ENCODE measurements around the gene PCSK2. TPM values are rescaled to one million over a fixed set of nuclear protein-coding genes. Genes with fewer than 3 reads are reported as not detected.

Gene PCSK2
- polyA plus RNA-seq, 1 donor from 2014 or later, result 27.9 TPM

GRCh38 chr20:17525132-17525531, 298.3 kb downstream of the PCSK2 start:
- no peaks in the 10 kb centered on the region for H3K9me3 ChIP-seq (ENCODE audit: low read length)

GRCh38 chr20:17525650-17526049, 298.8 kb downstream of the PCSK2 start:
- H3K9me3 ChIP-seq (ENCODE audit: low read length), result no peaks in the 10 kb centered on the region
- no peaks in the 10 kb centered on the region for H3K36me3 ChIP-seq (ENCODE audit: insufficient read depth, low read length)
- H3K9ac ChIP-seq (ENCODE audit: low read length), result no peak overlapping the region
- H3K4me2 ChIP-seq (ENCODE audit: low read length), result no peak overlapping the region
- H3K9me2 ChIP-seq (ENCODE audit: insufficient read depth, low read length), result no peaks in the 10 kb centered on the region
- no peak overlapping the region for H3K4me3 ChIP-seq (ENCODE audit: low read length)
- no peak overlapping the region for H2AFZ ChIP-seq (ENCODE audit: low read depth, low read length)
- H3K27ac ChIP-seq (ENCODE audit: low read length), result no peak overlapping the region
- H4K20me1 ChIP-seq (ENCODE audit: insufficient read depth), result no peaks in the 10 kb centered on the region
- H3F3A ChIP-seq (ENCODE audit: insufficient read depth, low read length, poor library complexity, severe bottlenecking), result no peaks in the 10 kb centered on the region
- peaks cover 18% of the 10 kb centered on the region for H3K27me3 ChIP-seq (ENCODE audit: insufficient read depth, low read depth, low read length)
- no peaks in the 10 kb centered on the region for H3K79me2 ChIP-seq (replicated peaks; ENCODE audit: insufficient read depth, low read length)
- TF ChIP-seq RAD21 (conservative IDR thresholded peaks at IDR 0.05) (no peak), EP300 (conservative IDR thresholded peaks at IDR 0.05; ENCODE audit: poor library complexity, severe bottlenecking) (no peak), POLR2AphosphoS5 (IDR thresholded peaks at IDR 0.05) (no peak), EZH2 (IDR thresholded peaks at IDR 0.05; ENCODE audit: borderline replicate concordance, insufficient read depth, low read length, poor library complexity, severe bottlenecking) (no peak), SMC3 (conservative IDR thresholded peaks at IDR 0.05; ENCODE audit: poor library complexity) (no peak), REST (IDR thresholded peaks at IDR 0.05; ENCODE audit: borderline replicate concordance) (no peak), TAF1 (IDR thresholded peaks at IDR 0.05; ENCODE audit: low read depth) (no peak)
- TF ChIP-seq, protein P1, sequence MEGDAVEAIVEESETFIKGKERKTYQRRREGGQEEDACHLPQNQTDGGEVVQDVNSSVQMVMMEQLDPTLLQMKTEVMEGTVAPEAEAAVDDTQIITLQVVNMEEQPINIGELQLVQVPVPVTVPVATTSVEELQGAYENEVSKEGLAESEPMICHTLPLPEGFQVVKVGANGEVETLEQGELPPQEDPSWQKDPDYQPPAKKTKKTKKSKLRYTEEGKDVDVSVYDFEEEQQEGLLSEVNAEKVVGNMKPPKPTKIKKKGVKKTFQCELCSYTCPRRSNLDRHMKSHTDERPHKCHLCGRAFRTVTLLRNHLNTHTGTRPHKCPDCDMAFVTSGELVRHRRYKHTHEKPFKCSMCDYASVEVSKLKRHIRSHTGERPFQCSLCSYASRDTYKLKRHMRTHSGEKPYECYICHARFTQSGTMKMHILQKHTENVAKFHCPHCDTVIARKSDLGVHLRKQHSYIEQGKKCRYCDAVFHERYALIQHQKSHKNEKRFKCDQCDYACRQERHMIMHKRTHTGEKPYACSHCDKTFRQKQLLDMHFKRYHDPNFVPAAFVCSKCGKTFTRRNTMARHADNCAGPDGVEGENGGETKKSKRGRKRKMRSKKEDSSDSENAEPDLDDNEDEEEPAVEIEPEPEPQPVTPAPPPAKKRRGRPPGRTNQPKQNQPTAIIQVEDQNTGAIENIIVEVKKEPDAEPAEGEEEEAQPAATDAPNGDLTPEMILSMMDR (IDR thresholded peaks at IDR 0.05; ENCODE audit: poor library complexity, severe bottlenecking), result no peak

More at GRCh38 chr20:17525132-17525531, 298.3 kb downstream of the PCSK2 start:
- H3K36me3 ChIP-seq (ENCODE audit: insufficient read depth, low read length), result no peaks in the 10 kb centered on the region
- no peaks in the 10 kb centered on the region for H3F3A ChIP-seq (ENCODE audit: insufficient read depth, low read length, poor library complexity, severe bottlenecking)
- TF ChIP-seq POLR2AphosphoS5 (IDR thresholded peaks at IDR 0.05) (no peak), EP300 (conservative IDR thresholded peaks at IDR 0.05; ENCODE audit: poor library complexity, severe bottlenecking) (no peak), EZH2 (IDR thresholded peaks at IDR 0.05; ENCODE audit: borderline replicate concordance, insufficient read depth, low read length, poor library complexity, severe bottlenecking) (no peak), TAF1 (IDR thresholded peaks at IDR 0.05; ENCODE audit: low read depth) (no peak), SMC3 (conservative IDR thresholded peaks at IDR 0.05; ENCODE audit: poor library complexity) (no peak), MXI1 (conservative IDR thresholded peaks at IDR 0.05; ENCODE audit: poor library complexity, severe bottlenecking) (no peak), REST (IDR thresholded peaks at IDR 0.05; ENCODE audit: borderline replicate concordance) (no peak), RAD21 (conservative IDR thresholded peaks at IDR 0.05) (no peak)
- TF ChIP-seq, protein P1 (IDR thresholded peaks at IDR 0.05; ENCODE audit: poor library complexity, severe bottlenecking), result no peak
- no peak overlapping the region for H3K4me3 ChIP-seq (ENCODE audit: low read length)
- no peaks in the 10 kb centered on the region for H4K20me1 ChIP-seq (ENCODE audit: insufficient read depth)
- H3K27me3 ChIP-seq (ENCODE audit: insufficient read depth, low read depth, low read length), result peaks cover 12% of the 10 kb centered on the region
- H3K9me2 ChIP-seq (ENCODE audit: insufficient read depth, low read length), result no peaks in the 10 kb centered on the region
- H3K27ac ChIP-seq (ENCODE audit: low read length), result no peak overlapping the region
- no peak overlapping the region for H3K9ac ChIP-seq (ENCODE audit: low read length)
- no peak overlapping the region for H3K4me2 ChIP-seq (ENCODE audit: low read length)
- H2AFZ ChIP-seq (ENCODE audit: low read depth, low read length), result no peak overlapping the region
- H3K79me2 ChIP-seq (replicated peaks; ENCODE audit: insufficient read depth, low read length), result no peaks in the 10 kb centered on the region
